Transverse colon (tissue), 4 donors: ENCODE results near the gene MSI2. TPM values are rescaled to one million over a fixed set of nuclear protein-coding genes. Genes with fewer than 3 reads are reported as not detected.

Experiments
- DNase-seq: peaks from one replicate; pipeline ENCODE4 v3.0.0-alpha.2; 2019
- H3K27ac ChIP-seq, 4 donors: fragments of 200-600 bp; sonication (generic); 2 replicates each; pipeline ENCODE4 v1.5.1; 2016 to 2018; ENCODE audit warnings: inconsistent platforms in 4 of 4
- H3K27me3 ChIP-seq: fragments of 200-600 bp; sonication (generic); 2 replicates; pipeline ENCODE4 v1.5.1; 2017; ENCODE audit warnings: inconsistent platforms
- H3K36me3 ChIP-seq, 4 donors: fragments of 200-600 bp; sonication (generic); 2 replicates each; pipeline ENCODE4 v1.5.1; 2017 to 2019; ENCODE audit warnings: inconsistent platforms in 4 of 4
- H3K4me1 ChIP-seq, 4 donors: fragments of 200-600 bp; sonication (generic); 2 replicates each; pipeline ENCODE4 v1.5.1; 2017 to 2020; ENCODE audit warnings: inconsistent platforms in 4 of 4
- H3K4me3 ChIP-seq, 4 donors: fragments of 200-600 bp; sonication (generic); 1 replicate in 1 of 4; 2 replicates in 3 of 4; pipeline versions ENCODE4 v1.5.1 to v1.6.1; 2017 to 2019; ENCODE audit warnings: inconsistent platforms in 4 of 4
- H3K9me3 ChIP-seq, 2 donors: fragments of 200-600 bp; sonication (generic); 2 replicates each; pipeline ENCODE4 v1.5.1; 2017 to 2019; ENCODE audit warnings: inconsistent platforms in 2 of 2
- EP300 ChIP-seq: sonication (generic); formaldehyde crosslinking; IDR thresholded peaks from one replicate; pipeline ENCODE4 v1.6.1; 2017; ENCODE audit warnings: antibody characterized with exemption, low read depth
- POLR2A ChIP-seq: fragments of 450-650 bp; IDR thresholded peaks from one replicate; pipeline ENCODE4 v1.6.1; 2016; ENCODE audit warnings: antibody characterized with exemption, mild to moderate bottlenecking, moderate library complexity
- POLR2AphosphoS5 ChIP-seq, 3 donors: sonication (generic); formaldehyde crosslinking; IDR thresholded peaks; one replicate each; pipeline ENCODE4 v1.6.1; 2016; ENCODE audit warnings: antibody characterized with exemption in 3 of 3
- WGBS, 2 donors: methylation state at CpG; one replicate each; pipeline ENCODE4 v1.1.5; 2018; ENCODE audit warnings: low coverage in 1 of 2; 5-methylcytosine and 5-hydroxymethylcytosine counted together
- in situ Hi-C, 4 donors: fragments of 200-750 bp; cut with MboI; loops; one replicate each; pipeline versions ENCODE4 v1.15.0 to v1.15.1; 2017; ENCODE audit warnings: low sequenced_read_pairs in 3 of 4, low pct_ligation_motif_present in 1 of 4, low pct_unique_long_range_greater_than_20kb in 1 of 4
- intact Hi-C: fragments of 100-400 bp; cut with DNase I; formaldehyde crosslinking; loops from one replicate; pipeline ENCODE4 v1.15.1; 2023; ENCODE audit warnings: low total_unique reads
- total RNA-seq, 4 donors: library from RNA; depleted of rRNA; stranded (reverse); fragments of >200 nt; gene quantifications; one replicate each; pipeline ENCODE4 v1.1.0, GENCODE V29; 2016
- TF ChIP-seq, protein P1 (sequence below), 5 experiments: fragments of 200-600 bp in 3 of 5; fragments of 450-650 bp in 2 of 5; sonication (generic) in 3 of 5; IDR thresholded peaks; 1 replicate in 2 of 5; 2 replicates in 3 of 5; pipeline ENCODE4 v1.5.1; 2016 to 2017; ENCODE audit warnings: antibody characterized with exemption in 5 of 5, inconsistent platforms in 3 of 5, mild to moderate bottlenecking in 2 of 5, moderate library complexity in 1 of 5

Gene MSI2
- total RNA-seq, 4 donors from 2014 or later, result 20.6 to 36.0 (median 29.3) TPM

DNA sequence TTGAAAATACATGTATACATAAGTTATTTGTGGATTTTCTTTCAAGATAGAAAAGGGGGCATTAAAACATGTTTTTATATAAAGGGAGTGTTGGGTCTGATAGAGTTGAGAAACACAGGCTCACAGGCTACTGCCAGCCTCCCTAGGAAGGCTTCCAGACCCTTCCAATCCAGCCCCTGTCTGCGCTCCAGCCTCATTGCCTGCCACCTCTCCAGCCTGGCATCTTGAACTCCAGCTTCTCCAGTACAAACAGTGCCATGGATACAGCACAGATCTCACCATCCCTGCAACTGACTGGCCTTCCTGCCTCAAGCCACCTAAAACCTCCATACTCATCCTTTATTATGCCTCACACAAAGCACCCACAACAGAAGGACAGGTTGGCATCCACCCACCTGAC lies 448.1 kb downstream of the MSI2 start:
- Histone ChIP-seq H3K4me3 (no peak overlapping the region), H3K9me3 (no peaks in the 10 kb centered on the region), H3K36me3 (no peaks in the 10 kb centered on the region), H3K4me1 (no peaks in the 10 kb centered on the region), H3K27ac (no peak overlapping the region), H3K27me3 (no peaks in the 10 kb centered on the region)
- WGBS, 2 donors, result 100% methylated on average over 1 of the region's 1 CpG; no CpG with 5 or more reads in 1 of the 2 donors
- in situ Hi-C loops, result no loop called here
- no peak for TF ChIP-seq POLR2A
- no peak for TF ChIP-seq EP300
- TF ChIP-seq, protein P1, sequence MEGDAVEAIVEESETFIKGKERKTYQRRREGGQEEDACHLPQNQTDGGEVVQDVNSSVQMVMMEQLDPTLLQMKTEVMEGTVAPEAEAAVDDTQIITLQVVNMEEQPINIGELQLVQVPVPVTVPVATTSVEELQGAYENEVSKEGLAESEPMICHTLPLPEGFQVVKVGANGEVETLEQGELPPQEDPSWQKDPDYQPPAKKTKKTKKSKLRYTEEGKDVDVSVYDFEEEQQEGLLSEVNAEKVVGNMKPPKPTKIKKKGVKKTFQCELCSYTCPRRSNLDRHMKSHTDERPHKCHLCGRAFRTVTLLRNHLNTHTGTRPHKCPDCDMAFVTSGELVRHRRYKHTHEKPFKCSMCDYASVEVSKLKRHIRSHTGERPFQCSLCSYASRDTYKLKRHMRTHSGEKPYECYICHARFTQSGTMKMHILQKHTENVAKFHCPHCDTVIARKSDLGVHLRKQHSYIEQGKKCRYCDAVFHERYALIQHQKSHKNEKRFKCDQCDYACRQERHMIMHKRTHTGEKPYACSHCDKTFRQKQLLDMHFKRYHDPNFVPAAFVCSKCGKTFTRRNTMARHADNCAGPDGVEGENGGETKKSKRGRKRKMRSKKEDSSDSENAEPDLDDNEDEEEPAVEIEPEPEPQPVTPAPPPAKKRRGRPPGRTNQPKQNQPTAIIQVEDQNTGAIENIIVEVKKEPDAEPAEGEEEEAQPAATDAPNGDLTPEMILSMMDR (IDR thresholded peaks at IDR 0.05), result no peak
- no peak for TF ChIP-seq POLR2AphosphoS5 (IDR thresholded peaks at IDR 0.05)
- no peak for DNase-seq
- intact Hi-C loops, result no loop called here

DNA sequence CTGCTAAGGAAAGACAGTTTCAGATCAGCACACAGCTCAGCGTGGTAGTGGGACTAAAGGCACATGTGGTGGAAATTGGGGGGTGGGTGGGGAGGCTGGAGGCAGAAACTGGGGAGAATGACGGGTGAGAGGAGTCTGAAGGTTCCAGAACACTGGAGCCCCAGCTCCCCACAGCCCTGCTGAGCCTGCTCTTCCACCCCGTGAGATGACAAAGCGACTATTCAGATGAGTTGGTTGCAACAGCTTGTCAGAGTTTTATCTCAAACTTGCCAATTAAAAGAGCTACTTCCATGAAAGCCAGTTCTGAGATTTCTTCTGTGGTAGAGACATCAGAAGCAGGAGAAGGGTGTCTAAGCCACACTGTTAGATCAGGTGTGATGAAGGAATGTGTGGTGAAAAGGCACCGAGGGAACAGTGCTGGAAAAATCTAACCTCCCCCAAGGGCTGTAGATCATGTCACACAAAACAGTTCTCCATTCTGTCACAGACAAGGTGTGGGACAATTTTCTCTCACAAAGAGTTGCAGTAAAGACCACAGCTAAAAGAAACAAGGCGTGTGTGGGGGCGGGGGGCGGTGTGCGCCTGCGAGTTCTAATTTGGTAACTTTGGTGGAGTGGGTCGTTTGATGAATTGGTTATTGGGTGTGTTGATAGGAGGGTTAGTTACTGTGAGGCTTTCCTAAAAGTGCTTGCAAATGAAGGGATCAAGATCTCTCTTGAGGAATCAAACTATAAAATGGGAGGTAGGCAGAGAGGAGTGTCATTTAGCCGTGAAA lies 449.8 kb downstream of the MSI2 start:
- WGBS, 2 donors, result 48 to 51% methylated on average over 9 to 12 of the region's 12 CpGs
- intact Hi-C loops, result no loop called here

DNA sequence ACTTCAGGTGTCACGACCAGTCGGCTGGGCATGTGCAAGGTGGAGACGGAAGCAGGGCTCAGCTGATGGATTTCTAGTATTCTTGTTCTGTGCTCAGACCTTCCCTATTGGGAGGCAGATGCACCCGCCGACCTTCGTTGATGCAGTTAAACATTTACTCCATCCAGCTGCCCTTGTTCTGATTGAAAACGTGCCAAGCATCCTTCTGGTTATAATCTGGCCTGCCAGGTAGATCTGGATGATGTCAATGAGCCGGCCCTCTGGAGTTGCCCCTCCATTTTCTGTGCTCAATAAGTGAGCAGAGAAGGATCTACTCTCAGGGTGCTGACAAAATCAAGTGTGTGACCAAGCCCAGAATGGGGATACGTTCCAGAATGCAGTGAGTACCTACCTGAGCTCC lies 450.4 kb downstream of the MSI2 start:
- H3K4me3 ChIP-seq, result no peak overlapping the region
- in situ Hi-C loops, result no loop called here
- 48% methylated on average over 9 of the region's 9 CpGs; no CpG with 5 or more reads in 1 of the 2 donors for WGBS, 2 donors
- no peak for DNase-seq
- no peaks in the 10 kb centered on the region for H3K9me3 ChIP-seq
- TF ChIP-seq POLR2A (no peak), EP300 (no peak), POLR2AphosphoS5 (IDR thresholded peaks at IDR 0.05) (no peak)
- TF ChIP-seq, protein P1 (IDR thresholded peaks at IDR 0.05), result no peak
- intact Hi-C loops, result no loop called here
- no peaks in the 10 kb centered on the region for H3K4me1 ChIP-seq
- H3K36me3 ChIP-seq, result no peaks in the 10 kb centered on the region
- H3K27ac ChIP-seq, result no peak overlapping the region
- no peaks in the 10 kb centered on the region for H3K27me3 ChIP-seq

More for the DNA sequence above, 449.8 kb downstream of the MSI2 start:
- DNase-seq, result no peak
- in situ Hi-C loops, result no loop called here
- Histone ChIP-seq H3K36me3 (no peaks in the 10 kb centered on the region), H3K4me1 (no peaks in the 10 kb centered on the region), H3K4me3 (no peak overlapping the region), H3K27ac (no peak overlapping the region), H3K9me3 (no peaks in the 10 kb centered on the region), H3K27me3 (no peaks in the 10 kb centered on the region)
- TF ChIP-seq POLR2A, result no peak
- TF ChIP-seq EP300, result no peak
- TF ChIP-seq, protein P1 (IDR thresholded peaks at IDR 0.05), result no peak
- no peak for TF ChIP-seq POLR2AphosphoS5 (IDR thresholded peaks at IDR 0.05)

DNA sequence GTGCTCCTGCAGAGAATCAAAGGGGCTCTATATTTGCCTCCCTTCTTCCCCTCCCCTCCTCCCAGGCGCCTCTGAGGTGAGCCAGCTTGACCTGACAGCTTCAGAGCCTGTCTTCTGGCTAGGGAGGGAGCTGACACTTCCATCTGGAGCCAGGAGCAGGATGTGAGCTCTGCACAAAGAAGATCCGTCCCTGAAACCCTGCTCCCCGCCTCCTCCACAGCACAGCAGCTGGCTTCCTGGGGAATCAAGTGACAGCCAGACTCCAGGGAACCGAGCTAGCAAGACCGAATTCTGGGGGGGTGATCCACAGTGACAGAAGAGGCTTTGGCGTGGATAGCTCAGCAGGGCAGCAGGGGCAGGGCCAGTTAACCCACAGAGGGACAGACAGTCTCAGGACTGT lies 451.6 kb downstream of the MSI2 start:
- Histone ChIP-seq H3K36me3 (no peaks in the 10 kb centered on the region), H3K9me3 (no peaks in the 10 kb centered on the region), H3K27ac (no peak overlapping the region), H3K27me3 (peaks cover 8% of the 10 kb centered on the region), H3K4me1 (no peaks in the 10 kb centered on the region), H3K4me3 (no peak overlapping the region)
- WGBS, 2 donors, result 61% methylated on average over 6 of the region's 6 CpGs; no CpG with 5 or more reads in 1 of the 2 donors
- in situ Hi-C loops, result no loop called here
- DNase-seq, result no peak
- TF ChIP-seq POLR2A (no peak), EP300 (no peak), POLR2AphosphoS5 (IDR thresholded peaks at IDR 0.05) (no peak)
- TF ChIP-seq, protein P1 (IDR thresholded peaks at IDR 0.05), result no peak
- intact Hi-C loops, result no loop called here
